GM13976 (cell line): ENCODE data around the gene AMIGO2.
A peak's percentile ranks its signal among the peaks of the same experiment; 100 is the strongest.

Experiments used
- DNase-seq: peaks from one replicate; pipeline ENCODE4 v3.0.0; 2012; ENCODE audit warnings: low spot score
- in situ Hi-C: fragments of 300-500 bp; cut with MboI; formaldehyde crosslinking; loops from one replicate; pipeline ENCODE4 v1.12.0; 2022; ENCODE audit warnings: low sequenced_read_pairs, mixed read lengths, inconsistent platforms; ENCODE audit not compliant: unreplicated experiment
- TF ChIP-seq, protein P1 (sequence below): IDR thresholded peaks from 2 replicates; pipeline ENCODE4 v1.5.1; 2012; ENCODE audit warnings: borderline replicate concordance, mild to moderate bottlenecking; ENCODE audit not compliant: insufficient read depth; ENCODE audit errors: extremely low read depth, missing control alignments, control extremely low read depth

The AMIGO2 gene

DNA sequence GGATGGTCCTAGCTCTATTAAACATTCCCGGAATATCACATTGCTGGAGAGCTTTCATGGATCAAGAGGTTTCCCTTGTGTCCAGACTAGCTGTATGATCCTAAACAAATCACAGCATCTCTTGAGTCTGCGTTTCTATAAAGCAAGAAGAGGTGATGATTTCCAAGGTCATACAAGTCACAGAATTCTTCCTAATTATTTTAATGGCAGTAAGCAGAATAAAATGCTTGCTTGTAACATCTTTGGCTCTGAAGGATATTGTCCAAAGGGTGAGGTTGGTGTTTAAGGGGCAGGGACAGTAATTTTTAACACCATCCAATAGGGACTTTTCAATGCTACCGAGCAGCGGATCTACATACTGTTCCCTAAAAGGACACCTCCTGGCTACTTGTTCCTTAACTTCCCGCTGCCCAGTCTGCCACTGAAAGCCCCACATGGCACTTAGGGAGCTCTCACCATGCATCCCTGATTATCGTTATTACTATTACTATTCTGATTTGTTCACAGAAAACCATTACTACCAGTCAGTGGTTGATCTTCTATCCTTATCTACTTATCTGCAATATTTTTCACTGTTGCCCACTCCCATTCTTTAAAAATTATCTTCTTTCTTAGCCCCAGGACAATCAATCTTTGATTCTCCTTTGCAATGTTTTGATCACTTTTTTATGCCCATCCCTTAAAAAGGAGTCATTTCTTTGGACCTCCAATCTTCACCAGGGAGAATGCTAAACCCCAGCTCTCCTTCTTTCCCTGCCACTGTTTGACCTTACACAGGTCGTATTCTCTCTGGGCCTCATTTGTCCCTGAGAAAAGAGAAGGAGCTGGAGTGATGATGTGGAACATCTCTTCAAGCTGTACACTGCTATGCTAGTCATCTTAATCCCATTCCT is 4.3 kb downstream of the AMIGO2 start:
- no peak for DNase-seq
- in situ Hi-C loops: no loop called here
- TF ChIP-seq, protein P1, sequence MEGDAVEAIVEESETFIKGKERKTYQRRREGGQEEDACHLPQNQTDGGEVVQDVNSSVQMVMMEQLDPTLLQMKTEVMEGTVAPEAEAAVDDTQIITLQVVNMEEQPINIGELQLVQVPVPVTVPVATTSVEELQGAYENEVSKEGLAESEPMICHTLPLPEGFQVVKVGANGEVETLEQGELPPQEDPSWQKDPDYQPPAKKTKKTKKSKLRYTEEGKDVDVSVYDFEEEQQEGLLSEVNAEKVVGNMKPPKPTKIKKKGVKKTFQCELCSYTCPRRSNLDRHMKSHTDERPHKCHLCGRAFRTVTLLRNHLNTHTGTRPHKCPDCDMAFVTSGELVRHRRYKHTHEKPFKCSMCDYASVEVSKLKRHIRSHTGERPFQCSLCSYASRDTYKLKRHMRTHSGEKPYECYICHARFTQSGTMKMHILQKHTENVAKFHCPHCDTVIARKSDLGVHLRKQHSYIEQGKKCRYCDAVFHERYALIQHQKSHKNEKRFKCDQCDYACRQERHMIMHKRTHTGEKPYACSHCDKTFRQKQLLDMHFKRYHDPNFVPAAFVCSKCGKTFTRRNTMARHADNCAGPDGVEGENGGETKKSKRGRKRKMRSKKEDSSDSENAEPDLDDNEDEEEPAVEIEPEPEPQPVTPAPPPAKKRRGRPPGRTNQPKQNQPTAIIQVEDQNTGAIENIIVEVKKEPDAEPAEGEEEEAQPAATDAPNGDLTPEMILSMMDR: no peak

DNA sequence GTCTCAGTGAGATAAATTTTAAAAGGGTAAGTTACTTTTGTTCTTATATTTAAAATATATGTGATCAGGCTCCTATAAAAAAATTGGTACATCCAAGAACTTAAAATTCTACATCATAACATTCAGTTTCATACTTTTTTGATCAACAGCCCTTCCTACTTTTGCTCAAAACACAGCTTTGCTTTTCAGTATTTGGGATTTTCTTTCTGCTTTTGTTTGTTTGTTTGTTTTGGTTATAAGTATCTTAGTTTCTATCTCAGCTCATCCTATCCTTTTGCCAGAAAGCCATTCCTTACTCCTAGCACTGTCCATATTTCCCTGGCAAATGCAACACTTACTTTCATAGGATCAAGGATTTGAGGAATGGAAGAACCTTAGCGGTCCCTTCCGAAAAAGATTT is 5.0 kb downstream of the AMIGO2 start:
- DNase-seq: no peak
- TF ChIP-seq, protein P1: no peak
- in situ Hi-C loops: no loop called here

DNA sequence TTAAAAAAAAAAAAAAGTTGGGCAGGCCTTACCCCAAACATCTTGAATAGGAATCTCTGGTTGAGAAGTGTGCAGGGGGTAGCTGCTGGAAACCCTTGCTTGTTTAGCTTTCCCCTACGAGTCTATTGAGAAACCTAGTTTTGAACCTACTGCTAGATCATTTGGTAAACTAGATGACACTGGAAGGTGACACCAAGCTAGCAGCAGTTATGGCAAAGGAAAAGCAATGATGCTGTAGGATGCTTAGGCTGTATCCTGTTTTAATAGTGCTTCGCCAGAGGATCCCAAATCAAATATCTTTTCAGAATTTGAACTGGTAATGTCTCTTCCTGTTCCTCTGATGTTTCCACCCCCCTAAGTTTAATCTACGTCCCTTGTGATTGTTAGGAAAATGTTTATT is 5.8 kb downstream of the AMIGO2 start:
- in situ Hi-C loops: no loop called here
- TF ChIP-seq, protein P1: no peak
- no peak for DNase-seq

DNA sequence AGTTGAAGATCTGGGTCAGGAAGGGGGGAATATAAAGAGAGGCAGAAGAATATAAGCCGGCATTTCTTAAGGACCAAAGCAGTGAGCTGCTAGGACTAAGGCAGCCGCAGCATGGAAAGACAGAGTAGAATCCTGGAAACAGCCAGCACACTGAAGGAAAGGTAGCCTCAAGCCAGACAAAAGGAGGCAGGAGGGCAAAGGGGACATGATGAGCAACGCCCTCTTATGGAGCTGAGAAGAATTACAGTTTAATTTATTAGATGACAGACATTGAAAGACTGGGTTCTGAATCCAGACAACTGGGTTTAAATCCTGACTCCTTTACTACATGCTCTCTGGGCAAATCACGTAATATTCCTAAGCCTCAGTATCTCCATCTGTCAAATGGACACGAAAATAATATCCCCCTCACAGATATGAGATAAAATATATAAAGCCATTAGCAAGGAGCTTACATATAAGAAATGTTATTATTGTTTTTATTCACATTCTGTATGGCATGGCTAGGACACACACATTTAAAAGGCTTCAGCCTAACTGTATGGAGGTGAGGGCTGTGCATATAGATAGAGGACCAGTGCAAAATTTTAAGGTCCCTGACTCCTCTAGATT is 8.4 kb downstream of the AMIGO2 start:
- TF ChIP-seq, protein P1: peak; percentile 21
- DNase-seq: no peak
- in situ Hi-C loops: no loop called here

DNA sequence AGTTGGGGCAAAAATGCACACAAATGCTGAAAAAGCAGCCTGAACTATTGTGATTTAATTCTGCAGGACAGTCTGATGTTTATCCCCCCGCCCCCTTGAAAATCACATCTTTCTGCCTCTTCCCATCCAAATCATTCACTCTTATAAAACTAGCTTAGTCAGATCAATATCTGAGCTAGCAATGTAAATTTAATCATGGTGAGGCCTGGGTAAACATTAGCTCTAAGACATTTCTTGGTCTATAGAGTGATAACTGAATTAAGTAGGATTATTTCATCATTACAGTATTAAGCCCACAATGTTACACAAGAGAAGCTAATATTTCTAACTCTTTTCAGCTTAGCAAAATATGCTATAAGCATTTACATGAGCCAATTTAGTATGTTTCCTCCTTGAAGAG is 9.4 kb downstream of the AMIGO2 start:
- TF ChIP-seq, protein P1: no peak
- DNase-seq: no peak
- in situ Hi-C loops: no loop called here

DNA sequence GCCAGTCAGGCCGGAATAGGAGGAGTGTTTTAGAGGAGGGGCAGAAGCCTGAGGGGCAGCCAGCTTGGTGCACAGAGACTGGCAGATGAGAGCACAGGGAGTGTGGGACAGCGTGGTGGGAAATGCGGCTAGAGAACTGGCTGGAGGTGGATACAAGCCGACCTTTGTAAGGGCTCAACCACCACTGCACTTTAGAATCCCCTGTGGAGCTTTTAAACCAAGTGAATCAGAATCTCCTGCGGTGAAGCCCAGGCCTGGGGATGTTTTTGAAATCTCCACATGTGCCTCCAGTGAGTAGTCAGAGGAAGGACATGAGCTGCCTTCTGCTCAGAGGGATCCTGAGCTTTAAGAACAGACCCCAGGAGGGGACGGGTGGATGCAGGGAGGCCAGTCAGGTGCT is 11.2 kb downstream of the AMIGO2 start:
- DNase-seq: no peak
- TF ChIP-seq, protein P1: no peak
- in situ Hi-C loops: no loop called here
